Measurements from ENCODE around the gene ZFHX3.

ZFHX3 gene

DNA sequence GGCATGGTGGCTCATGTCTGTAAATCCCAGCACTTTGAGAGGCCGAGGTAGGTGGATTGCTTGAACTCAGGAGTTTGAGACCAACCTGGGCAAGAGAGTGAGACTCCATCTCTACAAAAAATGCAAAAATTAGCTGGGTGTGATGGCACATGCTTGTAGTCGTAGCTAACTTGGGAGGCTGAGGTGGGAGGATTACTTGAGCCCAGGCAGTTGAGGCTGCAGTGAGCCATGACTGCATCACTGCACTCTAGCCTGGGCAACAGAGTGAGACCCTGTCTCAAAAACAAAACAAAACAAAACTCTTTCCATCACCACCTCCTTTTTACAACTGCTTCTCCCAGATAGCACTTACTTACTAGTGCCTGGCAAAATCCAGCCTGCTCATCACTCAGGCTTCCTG, 214.0 kb downstream of the ZFHX3 start:
- Histone ChIP-seq H3K9me3 (ENCODE audit: low read depth, low read length) (no peaks in the 10 kb centered on the region), H3K27ac (no peak overlapping the region), H3K9ac (ENCODE audit: insufficient read length) (no peak overlapping the region), H3K4me3 (no peak overlapping the region), H3K36me3 (ENCODE audit: insufficient read depth, low read length) (no peaks in the 10 kb centered on the region)
- DNase-seq (ENCODE audit: low read depth, low spot score) = no peak
- TF ChIP-seq POLR2AphosphoS5 (IDR thresholded peaks at IDR 0.05; ENCODE audit: borderline replicate concordance, low read depth, low read length) (no peak), EZH2 (IDR thresholded peaks at IDR 0.05) (no peak), FOXP2 (optimal IDR thresholded peaks at IDR 0.05; ENCODE audit: control extremely low read depth, extremely low read length, insufficient read depth) (no peak)

DNA sequence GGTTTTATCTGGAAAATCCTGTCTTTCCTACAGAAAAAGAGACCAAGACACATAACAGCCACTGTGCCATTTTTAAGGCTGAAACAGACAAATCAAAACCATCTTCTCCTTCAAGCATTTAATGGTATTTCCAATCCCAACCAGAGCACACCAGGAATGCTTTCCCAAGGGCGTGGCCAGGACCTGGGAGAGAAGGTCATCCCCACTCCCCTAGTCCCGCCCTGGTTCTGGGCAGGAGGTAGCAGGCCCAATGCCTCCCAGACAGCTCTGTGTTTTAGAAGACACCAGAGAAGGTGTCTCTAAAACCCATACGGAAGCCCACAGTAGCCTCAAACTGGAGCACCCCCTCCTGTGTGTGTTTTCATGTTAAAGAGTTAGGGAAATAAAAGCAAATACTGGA, 214.4 kb downstream of the ZFHX3 start:
- H3K27ac ChIP-seq = no peak overlapping the region
- no peak for DNase-seq (ENCODE audit: low read depth, low spot score)

DNA sequence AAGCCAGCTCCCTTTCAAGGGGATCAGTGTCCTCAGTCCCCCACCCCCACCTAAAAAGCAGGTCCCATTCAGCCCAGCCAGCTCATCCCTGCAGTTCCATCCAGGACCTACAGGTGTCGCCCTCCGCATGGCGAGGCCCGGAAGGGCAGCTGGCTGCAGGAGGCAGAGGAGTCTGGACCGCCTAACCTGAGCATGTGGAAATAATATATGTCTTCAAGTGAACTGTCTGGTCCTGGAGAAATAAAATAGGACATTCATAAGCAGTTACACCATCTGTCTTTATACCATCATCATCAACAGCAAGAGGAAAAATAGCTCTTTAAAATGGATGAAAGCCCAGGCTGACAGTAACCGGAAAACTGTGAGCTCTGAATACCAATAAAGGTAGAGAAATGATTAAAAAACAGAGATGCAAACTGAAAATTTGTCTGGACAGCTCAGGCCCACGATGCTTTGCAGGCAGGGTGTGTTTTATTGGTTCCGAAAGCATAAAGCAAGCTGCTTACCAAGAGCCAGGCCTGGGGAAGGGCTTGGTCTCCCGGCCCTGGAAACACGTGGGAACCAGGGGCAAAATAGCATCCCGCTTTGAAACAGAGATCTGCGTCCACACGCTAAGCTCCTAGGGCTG, 215.2 kb downstream of the ZFHX3 start:
- H3K9me3 ChIP-seq (ENCODE audit: low read depth, low read length) = no peaks in the 10 kb centered on the region
- H3K36me3 ChIP-seq (ENCODE audit: insufficient read depth, low read length) = no peaks in the 10 kb centered on the region
- no peak for DNase-seq (ENCODE audit: low read depth, low spot score)
- TF ChIP-seq EZH2 (IDR thresholded peaks at IDR 0.05) = no peak
- H3K4me3 ChIP-seq = no peak overlapping the region
- no peak overlapping the region for H3K27ac ChIP-seq
- no peak overlapping the region for H3K9ac ChIP-seq (ENCODE audit: insufficient read length)

More for the DNA sequence above, 214.4 kb downstream of the ZFHX3 start:
- Histone ChIP-seq H3K9me3 (ENCODE audit: low read depth, low read length) (no peaks in the 10 kb centered on the region), H3K4me3 (no peak overlapping the region), H3K36me3 (ENCODE audit: insufficient read depth, low read length) (no peaks in the 10 kb centered on the region), H3K9ac (ENCODE audit: insufficient read length) (no peak overlapping the region)
- no peak for TF ChIP-seq EZH2 (IDR thresholded peaks at IDR 0.05)
- TF ChIP-seq POLR2AphosphoS5 (IDR thresholded peaks at IDR 0.05; ENCODE audit: borderline replicate concordance, low read depth, low read length) = no peak
- no peak for TF ChIP-seq FOXP2 (optimal IDR thresholded peaks at IDR 0.05; ENCODE audit: control extremely low read depth, extremely low read length, insufficient read depth)

DNA sequence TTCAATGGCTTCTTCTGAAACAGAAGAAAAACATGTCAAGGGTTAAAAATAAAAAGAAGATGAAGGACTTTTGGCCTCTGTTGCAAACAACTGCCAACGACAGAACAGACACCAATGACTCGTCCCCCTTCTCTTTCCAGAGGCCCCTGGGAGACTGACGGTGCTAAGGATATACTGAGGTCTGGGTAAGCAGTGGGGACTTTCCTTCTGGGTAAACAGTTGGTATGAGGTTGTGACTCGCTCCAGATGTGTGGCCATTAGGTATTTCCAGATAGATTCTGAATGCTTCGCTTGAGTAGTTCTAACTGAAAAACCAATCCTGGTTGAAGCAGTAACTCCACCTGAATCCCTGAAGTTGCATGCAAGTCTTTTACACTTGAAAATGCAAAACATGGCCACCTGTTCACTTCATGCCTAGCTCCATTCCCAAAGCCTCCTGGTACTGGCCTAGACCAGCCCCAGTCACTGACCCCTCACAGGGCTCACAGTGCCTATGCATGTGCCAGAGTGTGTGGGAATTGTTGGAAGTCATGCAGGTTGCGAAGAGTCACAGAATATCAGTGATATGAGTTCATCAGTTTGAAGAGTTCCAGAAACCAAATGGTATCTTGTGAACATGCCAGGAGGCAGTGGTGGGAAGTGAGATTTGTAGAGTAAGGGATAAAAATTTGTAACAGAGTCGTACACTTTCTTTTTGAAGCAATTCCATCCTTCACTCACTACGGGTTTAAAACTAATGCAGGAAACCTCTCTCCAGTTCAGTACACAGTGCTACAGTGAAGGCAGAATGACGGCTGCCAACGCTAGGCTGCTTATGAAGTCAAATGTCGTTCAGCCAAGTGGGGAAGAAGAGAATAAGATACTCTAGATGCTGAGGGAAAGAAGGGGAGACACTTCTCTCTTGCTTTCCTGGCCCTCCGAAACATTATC, 217.8 kb downstream of the ZFHX3 start:
- H3K4me3 ChIP-seq = no peak overlapping the region

DNA sequence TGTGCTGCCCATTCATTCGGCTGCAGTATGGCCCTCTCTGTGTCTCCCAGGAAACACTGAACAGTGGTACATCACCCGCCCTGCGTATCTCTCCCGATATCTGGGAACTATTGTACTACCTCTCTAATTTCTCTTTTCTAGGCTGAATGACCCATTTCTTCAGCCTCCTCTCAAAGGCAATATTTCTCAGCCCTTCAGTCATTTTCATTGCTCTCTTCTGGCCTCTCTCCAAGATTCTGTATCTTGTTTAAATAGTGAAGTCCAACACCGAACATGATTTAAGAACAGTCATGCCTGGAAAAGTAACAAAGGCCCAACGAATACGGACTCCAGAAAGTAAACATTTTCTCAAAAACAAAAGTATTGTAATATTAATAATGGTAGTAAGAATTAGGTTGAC, 220.1 kb downstream of the ZFHX3 start:
- no peak overlapping the region for H3K9ac ChIP-seq (ENCODE audit: insufficient read length)
- no peak overlapping the region for H3K4me3 ChIP-seq
- H3K36me3 ChIP-seq (ENCODE audit: insufficient read depth, low read length) = no peaks in the 10 kb centered on the region
- H3K9me3 ChIP-seq (ENCODE audit: low read depth, low read length) = no peaks in the 10 kb centered on the region
- TF ChIP-seq EZH2 (IDR thresholded peaks at IDR 0.05) (no peak), POLR2AphosphoS5 (IDR thresholded peaks at IDR 0.05; ENCODE audit: borderline replicate concordance, low read depth, low read length) (no peak), FOXP2 (optimal IDR thresholded peaks at IDR 0.05; ENCODE audit: control extremely low read depth, extremely low read length, insufficient read depth) (no peak)
- no peak overlapping the region for H3K27ac ChIP-seq
- no peak for DNase-seq (ENCODE audit: low read depth, low spot score)

More for the DNA sequence above, 217.8 kb downstream of the ZFHX3 start:
- H3K9me3 ChIP-seq (ENCODE audit: low read depth, low read length) = no peaks in the 10 kb centered on the region
- H3K36me3 ChIP-seq (ENCODE audit: insufficient read depth, low read length) = no peaks in the 10 kb centered on the region
- no peak overlapping the region for H3K27ac ChIP-seq
- DNase-seq (ENCODE audit: low read depth, low spot score) = no peak
- TF ChIP-seq POLR2AphosphoS5 (IDR thresholded peaks at IDR 0.05; ENCODE audit: borderline replicate concordance, low read depth, low read length) (no peak), EZH2 (IDR thresholded peaks at IDR 0.05) (no peak), FOXP2 (optimal IDR thresholded peaks at IDR 0.05; ENCODE audit: control extremely low read depth, extremely low read length, insufficient read depth) (no peak)
- no peak overlapping the region for H3K9ac ChIP-seq (ENCODE audit: insufficient read length)

DNA sequence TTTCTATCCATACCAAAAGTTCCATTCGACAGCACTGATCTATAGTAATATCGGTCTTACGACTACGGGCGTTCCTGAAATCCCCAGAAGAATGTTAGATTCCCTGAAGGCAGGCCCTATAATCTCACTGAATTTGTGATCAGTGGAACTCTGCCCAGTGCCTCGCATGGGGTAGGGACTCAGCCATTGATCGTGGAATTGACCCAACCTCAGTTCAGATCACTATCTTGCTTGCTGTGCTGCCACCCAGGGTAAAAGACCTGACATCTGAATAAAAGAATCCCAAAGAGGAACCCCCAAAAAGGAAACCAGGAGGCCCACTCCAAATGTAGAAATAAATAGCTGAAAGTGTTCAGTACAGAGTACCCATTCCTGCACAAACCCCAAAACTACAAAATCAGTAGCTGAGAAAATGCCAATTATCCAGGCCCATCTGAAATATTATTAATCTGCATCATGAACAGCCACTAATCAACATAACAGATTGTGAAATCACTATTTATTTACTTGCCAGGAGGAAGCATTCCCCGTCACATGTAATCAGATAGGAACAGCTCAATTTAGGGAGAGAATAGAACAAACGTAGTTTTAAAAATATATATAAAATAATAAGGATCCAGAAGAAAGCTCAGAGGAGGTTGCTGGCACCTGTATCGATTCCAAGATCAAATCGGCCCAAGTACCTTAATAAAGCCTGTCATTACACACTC, 221.9 kb downstream of the ZFHX3 start:
- no peaks in the 10 kb centered on the region for H3K36me3 ChIP-seq (ENCODE audit: insufficient read depth, low read length)
- H3K4me3 ChIP-seq = no peak overlapping the region
- TF ChIP-seq EZH2 (IDR thresholded peaks at IDR 0.05) (no peak), POLR2AphosphoS5 (IDR thresholded peaks at IDR 0.05; ENCODE audit: borderline replicate concordance, low read depth, low read length) (no peak), FOXP2 (optimal IDR thresholded peaks at IDR 0.05; ENCODE audit: control extremely low read depth, extremely low read length, insufficient read depth) (no peak)
- no peak overlapping the region for H3K27ac ChIP-seq
- no peak overlapping the region for H3K9ac ChIP-seq (ENCODE audit: insufficient read length)
- no peak for DNase-seq (ENCODE audit: low read depth, low spot score)
- H3K9me3 ChIP-seq (ENCODE audit: low read depth, low read length) = no peaks in the 10 kb centered on the region

DNA sequence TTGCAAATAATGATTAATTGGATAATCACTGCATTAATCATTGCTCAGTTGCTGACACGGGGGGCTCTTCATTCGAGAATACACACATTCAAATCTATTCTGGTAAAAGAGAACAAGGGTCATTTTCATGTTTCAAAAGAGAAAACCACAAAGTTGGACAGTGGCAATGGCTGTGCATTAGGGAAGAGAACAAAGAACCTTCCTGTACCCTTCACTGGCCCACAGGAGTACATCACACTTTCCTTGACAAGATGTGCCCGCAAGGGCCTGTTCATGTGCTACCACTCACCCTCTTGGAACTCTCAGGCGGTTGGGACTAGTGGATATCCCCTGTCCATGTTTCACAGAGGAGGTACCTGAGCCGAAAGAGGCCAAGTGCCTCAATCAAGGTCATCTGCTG, 223.2 kb downstream of the ZFHX3 start:
- H3K9me3 ChIP-seq (ENCODE audit: low read depth, low read length) = no peaks in the 10 kb centered on the region
- no peak overlapping the region for H3K9ac ChIP-seq (ENCODE audit: insufficient read length)
- no peak overlapping the region for H3K27ac ChIP-seq
- no peak overlapping the region for H3K4me3 ChIP-seq
- H3K36me3 ChIP-seq (ENCODE audit: insufficient read depth, low read length) = no peaks in the 10 kb centered on the region
- TF ChIP-seq POLR2AphosphoS5 (IDR thresholded peaks at IDR 0.05; ENCODE audit: borderline replicate concordance, low read depth, low read length) (no peak), EZH2 (IDR thresholded peaks at IDR 0.05) (no peak), FOXP2 (optimal IDR thresholded peaks at IDR 0.05; ENCODE audit: control extremely low read depth, extremely low read length, insufficient read depth) (no peak)
- DNase-seq (ENCODE audit: low read depth, low spot score) = no peak

DNA sequence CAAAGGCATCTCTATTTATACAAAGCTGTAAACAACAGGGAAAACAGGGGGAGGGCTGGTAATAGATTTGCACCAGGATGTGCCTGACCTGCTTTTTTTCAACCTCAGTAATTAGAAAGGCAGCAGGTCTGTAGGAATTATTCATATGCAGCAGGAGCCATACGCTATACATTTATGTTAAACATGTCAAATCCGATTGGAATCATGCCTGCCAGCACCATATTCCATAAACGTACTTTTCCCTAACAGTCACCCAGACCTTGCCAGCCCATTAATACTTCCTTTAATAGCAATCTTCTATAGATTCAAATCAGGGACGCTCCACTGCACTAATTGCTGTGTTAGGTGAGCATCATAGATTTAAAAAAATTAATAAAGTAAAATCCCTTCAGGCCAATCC, 223.9 kb downstream of the ZFHX3 start:
- TF ChIP-seq FOXP2 (optimal IDR thresholded peaks at IDR 0.05; ENCODE audit: control extremely low read depth, extremely low read length, insufficient read depth) (no peak), EZH2 (IDR thresholded peaks at IDR 0.05) (no peak), POLR2AphosphoS5 (IDR thresholded peaks at IDR 0.05; ENCODE audit: borderline replicate concordance, low read depth, low read length) (no peak)
- Histone ChIP-seq H3K9me3 (ENCODE audit: low read depth, low read length) (no peaks in the 10 kb centered on the region), H3K36me3 (ENCODE audit: insufficient read depth, low read length) (no peaks in the 10 kb centered on the region), H3K27ac (no peak overlapping the region), H3K4me3 (no peak overlapping the region), H3K9ac (ENCODE audit: insufficient read length) (no peak overlapping the region)
- no peak for DNase-seq (ENCODE audit: low read depth, low spot score)

Measured in SK-N-MC (cell line).